Inflammatory macrophage treated with lipopolysaccharide for 4 hours (primary cell): ENCODE results near the gene S100B.
"Not testable (repeated sequence)": the region's sequence is repeated elsewhere in the genome, so short reads cannot be mapped to it uniquely, and the experiment has no call there.

ENCODE experiments used
- DNase-seq: peaks from one replicate; pipeline ENCODE4 v3.0.0-alpha.2; 2020

The S100B gene

DNA sequence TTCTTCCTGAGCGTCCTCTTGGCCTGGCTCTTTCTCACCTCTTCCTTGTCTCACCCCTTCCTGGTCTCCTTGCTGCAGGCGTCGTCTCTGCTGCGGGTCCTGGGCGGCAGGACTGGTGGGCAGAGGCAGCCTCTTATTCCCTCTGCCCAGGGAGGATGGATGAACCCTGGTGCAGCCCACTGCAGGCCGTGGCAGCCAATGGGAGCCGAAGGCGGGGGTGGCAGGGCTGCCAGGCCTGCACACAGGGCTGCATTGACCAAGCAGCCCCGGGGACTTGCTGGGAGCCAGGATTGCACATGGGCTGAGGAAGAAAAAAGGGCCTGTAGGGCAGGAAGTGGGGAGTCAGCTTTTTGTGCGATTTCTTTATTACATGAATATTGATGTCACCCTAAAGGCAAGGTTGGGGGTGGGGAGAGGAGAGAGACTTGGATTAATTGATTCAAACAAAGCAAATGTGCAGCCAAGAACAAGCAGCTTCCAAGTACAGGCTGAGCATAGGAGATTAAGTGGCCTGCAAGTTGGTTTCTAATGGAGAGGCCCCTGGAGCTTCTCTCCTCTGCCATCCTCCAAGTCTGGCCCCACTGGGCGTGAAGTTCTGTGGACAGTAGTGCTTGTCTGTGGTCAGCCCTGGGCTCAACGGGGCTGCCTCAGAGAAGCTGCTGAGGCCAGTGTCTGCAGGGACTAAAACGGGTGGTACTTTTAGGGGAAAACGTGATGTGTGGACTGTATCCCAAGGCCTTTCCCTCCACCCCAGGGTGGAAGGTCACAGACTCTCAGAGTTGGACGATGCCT, at the start of gene S100B:
Gene S100B, minus strand, starts transcription at position 108 of the 792 bp plus-strand sequence. CDS start 2,667 bp downstream, outside the sequence.
- DNase-seq: peak; percentile 40

DNA sequence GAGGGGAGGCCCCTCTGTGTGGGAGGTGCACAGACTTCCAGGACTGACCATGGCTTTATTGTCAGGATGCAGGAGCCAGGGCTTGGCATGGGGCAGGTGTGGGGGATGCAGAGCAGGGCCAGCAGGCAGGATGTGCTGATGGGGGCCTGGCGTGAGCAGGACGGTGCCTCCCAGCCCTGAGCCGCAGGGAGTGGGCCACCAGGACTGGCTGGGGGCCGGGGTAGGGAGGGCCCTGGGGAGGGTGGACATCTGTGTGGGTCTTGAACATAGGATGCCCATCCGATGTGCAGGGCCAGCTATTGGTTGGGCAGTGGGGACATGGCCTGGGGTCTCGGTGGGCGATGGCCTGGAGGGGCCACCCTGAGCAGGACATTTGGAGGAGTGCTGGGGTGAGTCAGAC, 46.2 kb upstream of the S100B start:
- DNase-seq: no peak

DNA sequence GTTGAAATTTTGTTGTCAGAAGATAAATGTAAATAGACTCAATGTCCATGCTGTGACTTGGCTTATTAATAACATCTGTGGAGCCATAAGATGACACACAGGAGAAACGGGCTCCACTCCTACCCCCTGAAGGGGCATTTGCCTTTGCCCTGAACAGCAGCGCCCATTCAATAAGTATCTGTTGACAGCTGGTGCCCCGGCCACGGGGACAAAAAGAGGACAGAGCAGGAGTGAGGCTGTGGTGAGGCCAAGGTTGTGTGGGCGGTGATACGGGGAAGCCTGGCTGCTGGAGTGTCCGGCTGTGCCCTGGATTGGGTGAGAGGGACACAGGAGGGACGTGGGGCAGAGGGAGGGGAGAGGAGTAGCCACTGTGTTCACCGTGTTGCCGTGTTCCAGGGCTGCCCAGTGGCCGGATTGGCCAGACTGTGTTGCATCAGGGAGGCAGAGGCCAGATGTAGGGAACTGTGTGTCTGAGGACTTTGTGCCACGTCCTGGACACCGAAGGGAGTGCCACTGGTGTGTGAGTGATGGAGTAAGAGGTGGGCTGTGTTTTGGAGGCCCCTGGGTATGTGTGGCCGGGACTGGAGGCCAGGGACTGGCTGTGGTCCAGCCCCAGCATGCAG, 45.7 kb upstream of the S100B start:
- no peak for DNase-seq

DNA sequence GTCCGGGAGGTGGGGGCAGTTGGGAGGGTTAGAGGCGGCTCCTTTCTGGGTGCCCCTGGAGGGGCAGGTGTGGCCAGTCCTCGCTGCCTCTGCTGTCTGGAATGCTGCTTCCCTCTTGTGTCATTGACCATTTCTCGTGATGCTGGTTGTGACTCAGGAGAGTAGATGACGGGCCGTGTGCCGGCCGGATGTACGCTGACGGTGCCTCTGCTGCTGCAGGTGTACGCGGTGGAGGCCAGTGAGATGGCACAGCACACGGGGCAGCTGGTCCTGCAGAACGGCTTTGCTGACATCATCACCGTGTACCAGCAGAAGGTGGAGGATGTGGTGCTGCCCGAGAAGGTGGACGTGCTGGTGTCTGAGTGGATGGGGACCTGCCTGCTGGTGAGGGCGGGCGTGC, 44.5 kb upstream of the S100B start:
- DNase-seq: no peak

DNA sequence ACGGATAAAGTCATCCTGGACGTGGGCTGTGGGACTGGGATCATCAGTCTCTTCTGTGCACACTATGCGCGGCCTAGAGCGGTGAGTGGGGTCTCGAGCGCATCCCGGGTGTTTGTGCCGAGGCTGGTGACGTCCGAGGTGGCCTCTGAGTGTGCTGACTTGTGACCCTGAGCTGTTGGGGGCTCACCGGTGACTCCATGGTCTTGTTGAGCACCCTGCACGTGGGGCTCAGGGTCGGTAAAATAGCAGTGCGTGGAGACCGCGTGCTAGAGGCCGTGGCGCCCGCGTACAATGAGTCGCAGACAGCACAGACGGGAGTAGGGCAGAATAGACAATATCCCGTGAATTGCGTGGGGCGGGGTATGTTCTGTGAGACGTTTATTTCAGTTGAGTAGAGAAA, 43.7 kb upstream of the S100B start:
- DNase-seq: no peak

DNA sequence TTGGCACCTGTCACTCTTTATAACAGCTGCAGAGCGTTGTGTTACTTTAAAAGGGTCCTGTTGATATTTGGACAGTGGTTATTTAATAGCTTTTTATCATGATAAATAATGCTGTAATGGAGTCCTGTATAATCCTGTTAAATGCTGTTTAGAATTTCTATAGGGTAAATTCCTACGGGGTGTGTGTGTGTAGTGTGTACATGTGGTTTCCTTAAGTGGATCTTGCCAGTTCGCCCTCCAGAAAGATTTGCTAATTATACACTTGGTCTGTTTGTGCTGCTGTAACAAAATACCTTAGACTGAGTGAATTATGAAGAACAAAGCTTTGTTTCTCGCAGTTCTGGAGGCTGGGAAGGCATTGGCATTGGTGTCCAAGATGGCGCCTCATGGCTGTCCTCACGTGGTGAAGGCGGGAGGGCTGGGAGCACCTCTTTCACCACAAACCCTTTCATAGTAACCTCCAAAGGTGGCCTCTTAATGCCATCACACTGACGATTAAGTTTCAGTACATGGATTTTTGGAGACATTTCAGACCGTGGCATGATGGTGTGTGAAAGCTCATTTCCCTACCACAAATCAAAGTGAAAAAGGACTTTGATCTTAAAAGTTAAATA, 41.8 kb upstream of the S100B start:
- no peak for DNase-seq

DNA sequence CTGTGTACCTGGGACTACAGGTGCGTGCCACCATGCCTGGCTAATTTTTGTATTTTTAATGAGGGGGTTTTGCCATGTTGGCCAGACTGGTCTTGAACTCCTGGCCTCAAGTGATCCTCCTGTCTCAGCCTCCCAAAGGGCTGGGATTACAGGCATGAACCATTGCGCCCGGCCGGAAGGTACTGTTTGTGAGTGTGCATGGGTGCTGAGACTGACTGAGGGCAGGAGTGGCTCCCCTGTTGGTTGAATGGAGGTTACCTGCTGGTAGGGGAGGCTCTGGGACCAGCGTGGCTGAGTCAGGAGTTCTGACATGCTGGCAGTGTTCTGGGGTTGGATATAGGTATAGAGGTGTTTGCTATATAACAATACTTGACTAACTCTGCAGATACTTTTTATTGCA, 41.0 kb upstream of the S100B start:
- no peak for DNase-seq

DNA sequence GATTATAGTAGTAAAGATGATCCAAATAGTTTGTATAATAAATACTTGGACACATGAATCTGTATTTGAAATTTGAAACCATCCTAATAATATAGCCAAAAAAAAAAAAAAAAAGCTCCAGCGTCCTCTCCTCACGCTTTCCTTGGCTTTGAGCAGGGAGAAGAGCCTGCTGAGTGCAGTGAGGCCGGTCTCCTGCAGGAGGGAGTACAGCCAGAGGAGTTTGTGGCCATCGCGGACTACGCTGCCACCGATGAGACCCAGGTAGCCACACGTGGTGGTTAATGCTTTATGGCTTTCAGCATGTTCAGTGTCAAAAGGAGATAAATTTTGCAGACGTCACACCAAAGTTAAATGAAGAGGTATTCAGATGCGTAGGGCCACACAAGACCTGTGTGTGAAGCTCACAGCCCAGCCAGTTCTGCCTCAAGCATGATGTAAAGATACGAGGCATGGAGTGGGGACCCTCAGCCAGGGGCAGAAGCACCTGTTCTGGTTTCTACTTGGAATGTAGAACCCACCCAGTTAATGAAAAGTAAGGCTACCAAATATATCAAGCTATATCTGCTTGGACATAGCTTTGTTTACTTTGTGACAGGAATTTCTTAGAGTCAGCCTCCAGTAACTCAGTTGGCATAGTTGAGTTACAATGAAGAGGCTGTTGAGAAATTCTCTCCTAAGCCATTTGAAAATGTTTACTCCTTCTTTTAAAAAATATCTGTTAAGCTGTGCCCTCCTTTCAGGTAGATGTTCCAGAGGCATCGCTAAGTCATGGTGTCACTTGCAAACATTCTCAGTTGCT, 38.7 kb upstream of the S100B start:
- no peak for DNase-seq

DNA sequence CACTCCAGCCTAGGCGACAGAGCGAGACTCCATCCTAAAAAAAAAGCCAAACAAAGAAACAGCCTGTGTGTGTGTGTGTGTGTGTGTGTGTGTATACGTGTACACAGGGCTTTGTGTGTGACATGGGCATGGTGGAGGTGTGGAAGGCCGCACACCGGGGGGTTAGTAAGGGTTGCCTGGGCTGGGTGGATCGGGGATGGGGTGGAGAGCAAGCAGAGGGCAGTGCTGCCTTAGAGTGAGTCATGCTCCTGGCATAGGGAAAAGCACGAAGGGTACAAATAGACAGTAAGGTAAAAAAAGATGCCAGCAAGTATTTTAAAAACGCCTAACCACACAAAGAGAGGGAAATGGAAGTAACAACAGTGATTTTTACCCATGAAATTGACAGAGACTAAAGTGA, 36.8 kb upstream of the S100B start:
- no peak for DNase-seq

DNA sequence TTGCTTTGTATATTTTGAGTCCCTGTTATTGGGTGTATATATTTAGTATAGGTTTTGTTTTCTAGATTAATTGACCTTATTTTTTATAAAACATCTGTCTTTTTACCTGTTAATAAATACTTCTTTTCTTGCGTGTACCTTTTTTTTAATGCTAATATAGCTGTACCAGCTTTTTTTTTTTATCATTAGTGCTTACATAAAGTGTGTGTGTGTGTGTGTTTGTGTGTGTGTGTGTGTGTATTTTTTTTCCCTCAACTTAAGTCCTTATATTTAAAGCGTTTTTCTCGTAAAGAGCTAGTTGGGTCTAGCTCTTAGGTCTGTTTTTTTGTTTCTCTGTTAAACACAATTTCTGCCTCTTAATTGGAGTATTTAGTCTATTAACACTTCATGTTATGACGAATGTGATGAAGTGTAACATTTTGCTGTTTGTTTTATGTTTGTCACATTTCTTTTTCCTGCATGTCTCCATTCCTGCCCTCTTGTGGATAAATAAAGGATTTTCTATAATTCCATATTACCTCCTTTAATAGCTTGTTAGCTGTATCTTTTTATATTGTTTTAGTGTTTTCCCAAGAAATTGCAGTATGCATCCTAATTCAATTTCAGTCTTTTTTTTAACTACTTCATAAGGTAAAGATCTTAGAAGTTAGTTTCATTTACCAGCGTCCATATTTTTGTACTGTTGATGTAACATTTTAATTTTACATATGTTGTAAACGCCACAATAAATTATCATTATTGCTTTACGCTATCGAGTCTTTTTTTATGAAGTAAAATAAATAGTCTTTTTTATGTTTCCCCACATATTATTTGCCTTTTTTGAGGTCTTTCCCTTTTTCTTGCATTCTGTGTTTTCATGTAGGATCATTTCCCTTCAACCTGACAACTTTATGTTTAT, 34.9 kb upstream of the S100B start:
- DNase-seq: peak; percentile 31

DNA sequence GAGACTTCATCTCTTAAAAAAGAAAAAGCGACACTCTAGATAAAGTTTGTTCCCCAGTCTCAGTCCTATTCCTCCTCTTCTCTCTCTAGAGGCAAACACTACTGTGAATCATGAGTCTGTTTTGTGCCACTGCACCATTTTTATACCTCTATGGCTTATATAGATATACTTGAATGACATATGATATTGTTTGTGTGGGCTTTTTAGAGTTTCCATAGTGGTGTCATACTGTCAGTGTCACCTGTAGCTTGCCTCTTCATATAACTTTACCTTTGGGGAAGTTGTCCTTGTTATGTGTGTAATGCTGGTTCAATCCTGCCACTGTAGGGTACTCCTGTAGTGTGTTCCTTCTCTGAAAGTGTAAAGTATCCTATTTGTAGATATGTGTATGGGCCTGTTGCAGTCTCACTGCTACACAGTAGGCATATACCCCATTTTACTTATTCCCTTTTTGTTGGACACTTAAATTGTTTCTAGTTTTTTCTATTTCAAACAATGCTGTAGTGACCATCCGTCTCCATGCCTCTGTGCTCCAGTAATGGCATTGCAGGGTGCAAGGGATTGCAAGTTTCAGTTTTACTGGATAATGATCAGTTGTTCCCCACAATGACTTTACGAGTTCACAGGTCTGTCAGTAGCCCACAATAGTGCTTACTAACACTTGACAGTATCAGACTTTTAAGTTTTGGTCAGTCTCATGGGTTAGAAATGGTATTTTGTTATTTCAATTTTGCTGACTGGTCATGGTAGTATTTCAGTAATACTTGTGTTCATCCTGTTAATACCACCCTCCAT, 33.3 kb upstream of the S100B start:
- peak; percentile 69 for DNase-seq

DNA sequence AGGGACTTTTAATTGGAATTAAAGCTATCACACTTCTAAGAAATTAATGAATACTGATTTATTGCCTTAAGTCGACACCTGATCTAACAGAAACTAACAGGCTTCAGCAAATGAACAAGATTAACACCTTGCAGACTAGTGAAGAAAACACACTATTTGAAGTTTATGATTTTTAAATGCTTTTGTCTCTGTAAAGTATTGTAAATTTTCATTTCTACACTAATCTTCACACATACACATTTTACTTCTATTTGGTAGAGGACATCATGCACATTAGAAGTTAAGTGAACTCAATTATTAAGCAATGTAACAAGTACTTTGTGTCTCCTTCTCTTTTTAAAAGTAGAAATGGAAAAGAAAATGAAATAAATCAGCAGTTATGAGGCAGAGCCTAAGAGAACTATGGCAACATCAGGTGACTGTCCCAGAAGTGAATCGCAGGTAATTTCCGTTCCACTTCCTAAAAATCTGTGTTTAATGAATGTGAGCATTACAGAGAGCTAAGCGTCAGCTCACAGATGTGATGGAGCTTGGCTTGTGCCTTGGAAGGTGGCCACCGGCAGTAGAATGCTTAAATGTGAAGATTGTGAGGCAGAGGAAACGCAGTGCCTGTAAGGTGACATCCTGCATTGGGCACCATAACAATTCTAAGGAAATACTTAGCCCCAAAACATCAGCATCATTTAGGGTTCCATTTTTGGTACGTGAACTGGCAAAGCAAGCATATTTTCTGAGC, 31.8 kb upstream of the S100B start:
- DNase-seq: peak; percentile 18

DNA sequence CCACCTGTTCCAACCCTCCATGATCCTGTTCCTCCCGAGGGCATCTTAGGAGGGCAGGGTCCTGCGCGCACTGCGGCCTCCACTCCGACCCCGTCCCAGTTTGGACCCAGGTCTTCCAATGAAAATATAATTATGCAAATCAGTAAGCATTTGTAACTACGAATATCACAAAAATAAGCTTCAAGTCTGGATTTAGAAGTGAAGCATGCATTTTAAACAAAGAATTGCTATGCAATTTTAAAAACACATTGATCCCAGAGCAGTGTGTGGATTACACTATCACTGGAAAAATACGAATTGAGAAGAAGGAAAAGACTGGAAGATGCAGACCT, 31.3 kb upstream of the S100B start:
- DNase-seq: no peak

DNA sequence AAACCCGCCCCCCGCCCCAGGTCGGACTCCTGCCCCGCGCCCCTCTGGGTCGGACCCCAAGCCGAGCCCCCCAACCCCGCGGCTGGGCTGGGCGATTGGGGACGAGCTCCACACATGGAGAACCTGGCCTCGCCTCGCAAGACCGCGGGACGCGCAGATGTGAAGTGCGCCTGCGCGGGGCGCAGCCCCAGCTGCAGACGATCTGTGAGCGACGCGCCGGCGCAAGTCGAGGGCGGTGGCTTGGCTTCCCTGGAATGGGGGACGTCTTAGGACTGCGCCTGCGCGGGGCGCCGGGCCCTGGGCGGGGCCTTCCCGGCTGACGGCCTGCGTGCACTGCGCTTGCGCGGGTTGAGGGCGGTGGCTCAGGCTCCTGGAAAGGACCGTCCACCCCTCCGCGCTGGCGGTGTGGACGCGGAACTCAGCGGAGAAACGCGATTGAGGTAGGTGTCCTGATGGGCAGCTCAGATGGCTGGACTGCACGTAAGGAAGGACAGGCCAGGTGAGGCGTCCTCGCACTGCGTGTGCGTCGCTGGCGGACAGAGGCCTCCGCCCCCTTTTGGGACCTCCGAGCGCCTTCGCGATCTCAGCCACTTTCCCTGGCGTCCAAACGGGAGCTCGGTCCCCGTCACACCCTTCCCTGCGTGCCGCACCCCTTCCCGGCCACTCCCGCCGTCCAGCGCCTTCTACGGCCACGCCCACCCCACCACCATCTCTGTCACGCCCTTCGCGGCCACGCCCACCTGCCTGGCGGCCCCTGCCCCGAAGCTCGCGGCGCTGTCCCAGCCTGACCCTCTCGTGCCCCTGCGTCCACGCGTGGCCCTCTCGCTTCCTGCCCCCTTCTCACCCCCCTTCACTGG, 30.7 kb upstream of the S100B start, which contains the start of gene PRMT2:
Gene PRMT2, plus strand, starts transcription at position 351 of the 857 bp plus-strand sequence. CDS start 1,278 bp downstream, outside the sequence.
- peak; percentile 98 for DNase-seq

DNA sequence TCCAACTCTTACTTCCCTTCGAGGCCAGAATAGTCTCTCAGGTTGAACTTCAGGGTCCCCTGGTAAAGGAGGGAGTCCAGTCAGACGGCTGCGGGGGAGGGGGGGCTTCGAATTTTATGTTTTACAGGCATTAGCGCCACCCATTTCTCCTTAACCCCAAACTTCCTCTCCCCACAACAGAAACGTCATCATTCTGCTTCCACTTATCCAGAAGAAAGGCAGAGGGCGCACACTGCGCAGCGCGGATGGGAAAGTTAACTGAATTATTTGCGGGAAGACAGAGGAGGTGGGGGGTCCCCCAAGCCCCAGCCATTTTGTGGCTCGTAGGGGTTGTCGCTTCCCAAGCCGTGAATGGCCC, 30.1 kb upstream of the S100B start:
- DNase-seq: peak; percentile 85

DNA sequence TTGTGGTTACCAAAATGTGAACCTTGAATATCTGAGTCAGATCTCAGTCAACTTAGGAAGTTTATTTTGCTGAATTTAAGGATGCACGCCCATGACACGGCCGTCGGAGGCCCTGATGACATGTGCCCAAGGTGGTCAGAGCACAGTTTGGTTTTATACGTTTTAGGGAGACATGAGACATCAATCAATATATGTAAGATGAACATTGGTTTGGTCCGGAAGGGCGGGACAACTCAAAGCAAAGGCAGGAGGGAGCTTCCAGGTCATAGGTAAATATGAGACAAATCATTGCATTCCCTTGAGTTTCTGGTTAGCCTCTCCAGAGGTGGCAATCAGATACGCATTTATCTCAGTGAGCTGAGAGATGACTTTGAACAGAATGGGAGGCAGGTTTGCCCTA, 29.5 kb upstream of the S100B start:
- no peak for DNase-seq

DNA sequence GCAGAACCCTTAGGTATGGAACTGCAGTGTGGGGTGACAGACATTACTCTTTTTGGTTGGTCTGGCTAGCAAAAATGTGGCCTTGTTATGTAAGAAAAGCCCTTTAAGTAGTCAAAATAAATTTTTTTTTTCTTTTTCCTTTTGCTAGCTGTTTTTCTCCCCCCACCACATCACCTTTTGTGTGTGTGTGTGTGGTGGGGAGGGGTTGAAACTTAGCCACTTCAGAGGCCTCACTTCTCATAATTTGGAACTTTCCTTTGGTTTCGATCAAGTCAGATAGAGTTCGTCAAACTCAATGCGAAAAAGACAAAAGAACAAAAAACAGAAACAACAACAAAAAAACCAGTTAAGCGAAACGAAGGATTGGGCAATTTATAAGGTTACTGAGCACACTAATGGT, 28.7 kb upstream of the S100B start:
- no peak for DNase-seq

DNA sequence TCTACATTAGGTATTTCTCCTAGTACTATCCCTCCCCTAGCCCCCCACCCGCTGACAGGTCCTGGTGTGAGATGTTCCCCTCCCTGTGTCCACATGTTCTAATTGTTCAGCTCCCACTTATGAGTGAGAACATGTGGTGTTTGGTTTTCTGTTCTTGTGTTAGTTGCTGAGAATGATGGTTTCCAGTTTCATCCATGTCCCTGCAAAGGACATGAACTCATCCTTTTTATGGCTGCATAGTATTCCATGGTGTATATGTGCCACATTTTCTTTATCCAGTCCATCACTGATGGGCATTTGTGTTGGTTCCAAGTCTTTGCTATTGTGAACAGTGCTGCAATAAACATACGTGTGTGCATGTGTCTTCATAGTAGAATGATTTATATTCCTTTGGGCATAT, 26.0 kb upstream of the S100B start:
- not testable (repeated sequence) for DNase-seq

DNA sequence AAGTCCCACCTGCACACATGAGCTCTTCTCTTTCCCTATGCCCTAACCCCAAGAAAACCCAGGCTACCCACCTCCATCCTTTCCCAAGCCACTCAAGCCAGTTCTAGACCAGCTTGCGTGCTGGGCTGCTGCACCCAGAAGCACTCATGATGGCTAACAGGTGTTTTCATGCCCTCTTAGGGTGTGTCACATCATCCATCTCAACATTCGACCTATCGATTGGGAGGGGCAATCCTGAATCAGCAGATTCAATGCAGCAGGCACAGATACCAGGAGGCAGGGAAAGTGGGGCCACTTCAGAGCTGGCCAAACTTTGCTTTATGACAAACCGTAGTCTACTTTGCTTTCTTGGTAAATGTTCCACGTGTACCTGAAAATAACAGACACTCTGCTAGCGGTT, 24.0 kb upstream of the S100B start:
- DNase-seq: no peak

DNA sequence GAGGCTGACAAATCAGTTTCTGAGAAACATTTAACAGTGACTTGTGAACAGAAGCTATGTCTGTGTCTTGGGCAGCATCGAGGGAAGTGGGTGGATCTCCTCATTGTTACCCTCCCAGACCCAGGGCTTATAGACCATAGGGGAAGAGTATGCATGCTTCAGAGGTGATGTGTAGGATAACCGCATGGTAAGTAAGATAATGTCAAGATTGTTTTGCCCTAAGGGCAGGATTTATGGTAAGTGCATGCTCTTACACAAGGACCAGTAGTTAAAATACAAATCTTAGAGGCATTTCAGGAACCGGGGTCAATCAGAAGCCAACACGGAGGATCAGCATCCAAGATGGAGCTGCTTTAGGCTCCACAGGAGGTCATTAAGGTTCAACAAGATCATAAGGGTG, 22.8 kb upstream of the S100B start:
- DNase-seq: no peak
